ENCODE measurements around the gene BMP2K. TPM values are rescaled to one million over a fixed set of nuclear protein-coding genes. Genes with fewer than 3 reads are reported as not detected.
"Not testable (repeated sequence)": the region's sequence is repeated elsewhere in the genome, so short reads cannot be mapped to it uniquely, and the experiment has no call there.

Gene BMP2K
- total RNA-seq, 3 donors from 2014 or later (not counting 1 experiment from before 2014, with no cell fraction given), result 10.1 to 13.5 (median 11.7) TPM

DNA sequence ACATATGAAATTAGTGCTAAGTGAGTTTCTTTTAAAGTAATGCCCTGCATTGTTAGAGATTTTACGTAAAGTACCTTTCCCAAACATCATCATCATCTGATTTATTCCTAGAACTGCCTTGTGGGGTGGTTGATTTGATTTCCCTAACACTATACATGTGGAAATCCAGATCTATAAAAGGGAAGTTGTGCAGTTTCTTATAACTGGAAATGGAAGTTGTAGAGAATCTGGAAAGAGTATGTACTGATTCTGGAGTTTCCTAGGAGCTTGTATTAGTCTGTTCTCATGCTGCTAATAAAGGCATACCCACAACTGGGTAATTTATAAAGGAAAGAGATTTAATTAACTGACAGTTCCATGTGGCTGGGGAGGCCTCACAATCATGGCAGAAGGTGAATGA lies 47.9 kb downstream of the BMP2K start:
- H3K27ac Mint-ChIP-seq, result no peak overlapping the region
- no peaks in the 10 kb centered on the region for H3K4me1 ChIP-seq (ENCODE audit: control insufficient read depth, insufficient read depth, low read length)
- DNase-seq (no peak), ATAC-seq (no peak)
- no peaks in the 10 kb centered on the region for H3K27me3 Mint-ChIP-seq (ENCODE audit: low read depth in 2 of 2)
- H3K4me3 Mint-ChIP-seq, result no peak overlapping the region
- TF ChIP-seq, protein P1, sequence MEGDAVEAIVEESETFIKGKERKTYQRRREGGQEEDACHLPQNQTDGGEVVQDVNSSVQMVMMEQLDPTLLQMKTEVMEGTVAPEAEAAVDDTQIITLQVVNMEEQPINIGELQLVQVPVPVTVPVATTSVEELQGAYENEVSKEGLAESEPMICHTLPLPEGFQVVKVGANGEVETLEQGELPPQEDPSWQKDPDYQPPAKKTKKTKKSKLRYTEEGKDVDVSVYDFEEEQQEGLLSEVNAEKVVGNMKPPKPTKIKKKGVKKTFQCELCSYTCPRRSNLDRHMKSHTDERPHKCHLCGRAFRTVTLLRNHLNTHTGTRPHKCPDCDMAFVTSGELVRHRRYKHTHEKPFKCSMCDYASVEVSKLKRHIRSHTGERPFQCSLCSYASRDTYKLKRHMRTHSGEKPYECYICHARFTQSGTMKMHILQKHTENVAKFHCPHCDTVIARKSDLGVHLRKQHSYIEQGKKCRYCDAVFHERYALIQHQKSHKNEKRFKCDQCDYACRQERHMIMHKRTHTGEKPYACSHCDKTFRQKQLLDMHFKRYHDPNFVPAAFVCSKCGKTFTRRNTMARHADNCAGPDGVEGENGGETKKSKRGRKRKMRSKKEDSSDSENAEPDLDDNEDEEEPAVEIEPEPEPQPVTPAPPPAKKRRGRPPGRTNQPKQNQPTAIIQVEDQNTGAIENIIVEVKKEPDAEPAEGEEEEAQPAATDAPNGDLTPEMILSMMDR (IDR thresholded peaks at IDR 0.05), result no peak
- H3K4me1 Mint-ChIP-seq, result peaks cover 3 to 7% of the 10 kb centered on the region in 2 donors
- intact Hi-C loops (cut with micrococcal nuclease), result no loop called here
- WGBS (ENCODE audit: insufficient coverage), result no CpG with 5 or more reads among the region's 1 CpG
- H3K27ac ChIP-seq (ENCODE audit: low read length), result no peak overlapping the region
- H3K27me3 ChIP-seq (ENCODE audit: control insufficient read depth, insufficient read depth, low read length), result no peaks in the 10 kb centered on the region
- peaks cover 10% of the 10 kb centered on the region for H3K36me3 Mint-ChIP-seq
- H3K4me3 ChIP-seq (ENCODE audit: low read length), result no peak overlapping the region
- H3K9me3 ChIP-seq (ENCODE audit: control insufficient read depth, insufficient read depth, low read length), result no peaks in the 10 kb centered on the region
- H3K9me3 Mint-ChIP-seq, result no peaks in the 10 kb centered on the region
- peaks cover 9% of the 10 kb centered on the region for H3K36me3 ChIP-seq (ENCODE audit: control insufficient read depth, insufficient read depth, low read length)

DNA sequence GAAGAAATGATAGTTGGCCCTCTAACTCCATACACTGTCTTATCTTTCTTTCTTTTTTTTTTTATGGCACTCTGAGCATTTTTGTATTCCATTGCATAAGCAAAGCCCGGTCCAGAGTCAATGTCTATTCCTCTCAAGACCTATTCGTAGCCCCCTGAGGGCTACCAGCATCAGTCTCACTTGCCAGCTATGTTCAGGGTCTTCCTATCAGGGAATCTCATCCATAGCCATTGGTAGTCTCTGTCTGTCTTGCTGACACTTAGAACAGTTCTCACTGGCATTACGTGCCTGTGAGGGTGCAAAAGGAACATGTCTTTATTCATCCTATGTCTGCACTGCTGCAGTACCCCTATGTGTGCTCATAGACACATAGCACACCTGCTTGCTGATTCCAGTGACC lies 51.0 kb downstream of the BMP2K start:
- Histone ChIP-seq H3K4me1 (ENCODE audit: control insufficient read depth, insufficient read depth, low read length) (no peaks in the 10 kb centered on the region), H3K4me3 (ENCODE audit: low read length) (no peak overlapping the region), H3K9me3 (ENCODE audit: control insufficient read depth, insufficient read depth, low read length) (no peaks in the 10 kb centered on the region), H3K36me3 (ENCODE audit: control insufficient read depth, insufficient read depth, low read length) (peaks cover 9% of the 10 kb centered on the region), H3K27ac (ENCODE audit: low read length) (no peak overlapping the region), H3K27me3 (ENCODE audit: control insufficient read depth, insufficient read depth, low read length) (no peaks in the 10 kb centered on the region)
- Mint-ChIP-seq H3K27me3 (ENCODE audit: low read depth in 2 of 2) (no peaks in the 10 kb centered on the region), H3K9me3 (no peaks in the 10 kb centered on the region), H3K4me3 (no peak overlapping the region), H3K4me1 (peaks cover 0 to 3% of the 10 kb centered on the region in 2 donors), H3K27ac (no peak overlapping the region), H3K36me3 (peaks cover 10% of the 10 kb centered on the region)
- intact Hi-C loops (cut with micrococcal nuclease), result no loop called here
- ATAC-seq (no peak), DNase-seq (no peak)
- TF ChIP-seq, protein P1 (IDR thresholded peaks at IDR 0.05), result no peak
- WGBS (ENCODE audit: insufficient coverage), result 95% methylated on average over 3 of the region's 3 CpGs

DNA sequence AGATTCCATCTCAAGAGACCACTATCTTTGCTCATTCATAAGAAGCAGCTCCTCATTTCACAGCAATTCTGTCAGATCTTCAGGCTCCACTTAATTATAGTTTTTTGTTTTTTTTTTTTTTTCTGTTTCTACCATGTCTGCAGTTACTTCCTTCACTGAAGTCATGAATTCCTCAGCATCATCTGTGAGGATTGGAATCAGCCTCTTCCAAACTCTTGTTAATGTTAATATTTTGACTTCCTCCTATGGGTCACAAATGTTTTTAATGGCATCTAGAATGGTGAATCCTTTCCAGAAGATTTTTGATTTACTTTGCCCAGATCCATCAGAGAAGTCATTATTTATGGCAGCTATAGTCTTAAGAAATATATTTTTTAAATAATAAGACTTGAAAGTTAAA lies 53.1 kb downstream of the BMP2K start:
- Mint-ChIP-seq H3K27ac (no peak overlapping the region), H3K4me3 (no peak overlapping the region), H3K9me3 (no peaks in the 10 kb centered on the region), H3K36me3 (peaks cover 10% of the 10 kb centered on the region), H3K4me1 (no peaks in the 10 kb centered on the region), H3K27me3 (ENCODE audit: low read depth in 2 of 2) (no peaks in the 10 kb centered on the region)
- Histone ChIP-seq H3K27me3 (ENCODE audit: control insufficient read depth, insufficient read depth, low read length) (no peaks in the 10 kb centered on the region), H3K27ac (ENCODE audit: low read length) (no peak overlapping the region), H3K36me3 (ENCODE audit: control insufficient read depth, insufficient read depth, low read length) (peaks cover 11% of the 10 kb centered on the region), H3K9me3 (ENCODE audit: control insufficient read depth, insufficient read depth, low read length) (no peaks in the 10 kb centered on the region), H3K4me3 (ENCODE audit: low read length) (no peak overlapping the region), H3K4me1 (ENCODE audit: control insufficient read depth, insufficient read depth, low read length) (no peaks in the 10 kb centered on the region)
- TF ChIP-seq, protein P1 (IDR thresholded peaks at IDR 0.05), result no peak
- intact Hi-C loops (cut with micrococcal nuclease), result no loop called here
- DNase-seq (no peak), ATAC-seq (no peak)

DNA sequence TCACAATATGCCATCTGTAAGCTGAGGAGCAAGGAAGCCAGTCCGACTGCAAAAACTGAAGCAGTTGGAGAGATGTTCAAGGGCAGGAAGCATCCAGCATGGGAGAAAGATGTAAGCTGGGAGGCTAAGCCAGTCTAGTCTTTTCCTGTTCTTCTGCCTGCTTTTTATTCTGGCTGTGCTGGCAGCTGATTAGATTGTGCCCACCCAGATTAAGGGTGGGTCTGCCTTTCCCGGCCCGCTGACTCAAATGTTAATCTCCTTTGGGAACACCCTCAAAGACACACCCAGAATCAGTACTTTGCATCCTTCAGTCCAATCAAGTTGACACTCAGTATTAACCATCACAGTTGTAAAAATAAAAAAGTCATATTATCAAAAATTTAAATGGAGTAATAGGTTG lies 63.5 kb downstream of the BMP2K start:
- not testable (repeated sequence) for H3K36me3 Mint-ChIP-seq

DNA sequence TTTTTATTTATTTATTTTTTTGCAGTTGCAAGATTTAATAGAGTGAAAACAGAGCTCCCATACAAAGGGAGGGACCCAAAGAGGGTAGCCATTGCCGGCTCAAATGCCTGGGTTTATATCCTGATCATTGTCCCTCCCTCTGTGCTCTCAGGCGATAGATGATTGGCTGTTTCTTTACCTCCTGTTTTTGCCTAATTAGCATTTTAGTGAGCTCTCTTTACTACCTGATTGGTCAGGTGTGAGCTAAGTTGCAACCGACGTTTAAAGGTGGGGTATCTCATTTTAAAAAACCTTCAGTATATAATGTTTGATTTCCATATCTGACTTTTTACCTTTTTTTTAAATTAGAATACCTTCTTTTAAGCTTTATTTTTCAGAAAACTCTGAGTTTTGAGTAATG lies 64.1 kb downstream of the BMP2K start:
- H3K4me3 ChIP-seq (ENCODE audit: low read length); H3K9me3 ChIP-seq (ENCODE audit: control insufficient read depth, insufficient read depth, low read length); DNase-seq; intact Hi-C loops (cut with micrococcal nuclease); H3K4me1 Mint-ChIP-seq; H3K4me3 Mint-ChIP-seq; H3K4me1 ChIP-seq (ENCODE audit: control insufficient read depth, insufficient read depth, low read length); H3K27me3 Mint-ChIP-seq (ENCODE audit: low read depth in 2 of 2); H3K36me3 ChIP-seq (ENCODE audit: control insufficient read depth, insufficient read depth, low read length); H3K9me3 Mint-ChIP-seq; H3K27ac Mint-ChIP-seq; H3K27ac ChIP-seq (ENCODE audit: low read length); H3K27me3 ChIP-seq (ENCODE audit: control insufficient read depth, insufficient read depth, low read length); H3K36me3 Mint-ChIP-seq; ATAC-seq: not testable (repeated sequence)
- WGBS (ENCODE audit: insufficient coverage), result 100% methylated on average over 4 of the region's 4 CpGs

More for the DNA sequence above, 63.5 kb downstream of the BMP2K start:
- H3K27ac Mint-ChIP-seq; ATAC-seq; H3K4me3 Mint-ChIP-seq; H3K27me3 Mint-ChIP-seq (ENCODE audit: low read depth in 2 of 2); H3K27me3 ChIP-seq (ENCODE audit: control insufficient read depth, insufficient read depth, low read length); H3K4me1 ChIP-seq (ENCODE audit: control insufficient read depth, insufficient read depth, low read length); H3K27ac ChIP-seq (ENCODE audit: low read length); H3K4me3 ChIP-seq (ENCODE audit: low read length); H3K36me3 ChIP-seq (ENCODE audit: control insufficient read depth, insufficient read depth, low read length); DNase-seq; H3K9me3 Mint-ChIP-seq; intact Hi-C loops (cut with micrococcal nuclease); H3K4me1 Mint-ChIP-seq; H3K9me3 ChIP-seq (ENCODE audit: control insufficient read depth, insufficient read depth, low read length): not testable (repeated sequence)
- 96% methylated on average over 3 of the region's 3 CpGs for WGBS (ENCODE audit: insufficient coverage)

All from natural killer cell (primary cell).